Skin epidermis (tissue), 12 donors: ENCODE results near the gene WDR55.
"Not testable (repeated sequence)": the region's sequence is repeated elsewhere in the genome, so short reads cannot be mapped to it uniquely, and the experiment has no call there.

Source experiments
- H3K27ac ChIP-seq, 21 experiments: fragments of 200-600 bp; sonication (generic) in 11 of 21; one replicate each; pipeline ENCODE4 v1.5.0; 2020; ENCODE audit warnings: mild to moderate bottlenecking in 3 of 21, inconsistent platforms in 2 of 21, moderate library complexity in 2 of 21
- H3K4me3 ChIP-seq, 7 experiments: fragments of 200-600 bp; sonication (generic) in 2 of 7; one replicate each; pipeline ENCODE4 v1.5.0; 2020; ENCODE audit warnings: inconsistent platforms in 2 of 7, mild to moderate bottlenecking in 2 of 7, moderate library complexity in 1 of 7

Gene WDR55, protein sequence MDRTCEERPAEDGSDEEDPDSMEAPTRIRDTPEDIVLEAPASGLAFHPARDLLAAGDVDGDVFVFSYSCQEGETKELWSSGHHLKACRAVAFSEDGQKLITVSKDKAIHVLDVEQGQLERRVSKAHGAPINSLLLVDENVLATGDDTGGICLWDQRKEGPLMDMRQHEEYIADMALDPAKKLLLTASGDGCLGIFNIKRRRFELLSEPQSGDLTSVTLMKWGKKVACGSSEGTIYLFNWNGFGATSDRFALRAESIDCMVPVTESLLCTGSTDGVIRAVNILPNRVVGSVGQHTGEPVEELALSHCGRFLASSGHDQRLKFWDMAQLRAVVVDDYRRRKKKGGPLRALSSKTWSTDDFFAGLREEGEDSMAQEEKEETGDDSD

DNA sequence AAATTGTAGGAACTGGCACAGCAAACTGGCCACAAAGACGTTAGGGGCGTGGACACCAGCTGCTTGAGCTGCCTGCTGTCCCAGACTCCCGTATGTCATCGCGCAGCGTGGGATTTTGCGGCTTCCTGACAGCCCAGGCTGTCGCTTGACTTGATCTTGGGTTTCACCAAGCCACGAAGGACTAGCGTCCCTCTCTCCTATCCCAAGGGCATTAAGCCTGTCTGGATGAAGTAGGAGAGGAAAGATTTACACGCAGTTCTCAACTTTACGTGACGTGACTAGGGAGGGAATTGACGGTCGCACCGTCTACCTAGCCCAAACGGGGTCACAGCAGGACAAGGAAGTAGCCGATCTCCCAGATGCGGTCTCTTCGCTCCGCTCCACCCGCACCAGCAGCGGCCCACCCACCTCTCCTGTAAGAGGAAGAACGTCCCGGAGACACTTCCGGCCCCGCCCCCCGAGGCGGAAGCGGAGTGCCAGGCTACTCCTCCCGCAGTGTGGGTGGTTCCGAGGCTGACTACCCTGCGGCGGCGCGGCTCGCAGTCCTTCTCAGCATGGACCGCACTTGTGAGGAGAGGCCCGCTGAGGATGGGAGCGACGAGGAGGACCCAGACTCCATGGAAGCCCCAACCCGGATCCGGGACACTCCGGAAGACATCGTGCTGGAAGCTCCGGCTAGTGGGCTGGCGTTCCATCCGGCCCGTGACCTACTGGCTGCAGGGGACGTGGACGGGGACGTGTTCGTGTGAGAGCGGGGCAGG, at the start of gene WDR55:
Gene WDR55 (plus strand): TSS at position 546 of the 761 bp plus-strand sequence. CDS start 9 bp downstream, at position 555.
- Histone ChIP-seq H3K4me3 (peak within 1 kb of the TSS; percentile 68 to 98 (median 94)), H3K27ac (peak within 1 kb of the TSS; percentile 62 to 97 (median 89))

DNA sequence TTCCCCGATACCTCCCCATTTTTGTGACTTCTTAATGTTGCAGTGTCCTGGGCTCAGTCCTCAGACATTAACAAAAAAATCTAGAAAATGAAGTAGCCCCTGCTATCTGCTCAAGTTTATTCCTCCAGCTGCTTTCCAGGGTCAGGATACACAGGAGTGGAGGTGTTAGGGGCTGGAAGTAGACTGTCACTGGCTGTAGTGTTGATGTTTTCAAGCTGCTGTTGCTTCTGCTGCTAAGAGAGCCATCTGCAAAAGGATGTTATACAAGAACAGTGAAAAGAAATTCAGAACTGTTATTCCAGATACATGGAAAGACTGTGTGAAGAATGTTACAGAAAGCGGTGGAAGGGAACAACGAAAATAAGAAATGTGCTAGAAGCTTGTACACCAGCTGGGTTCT, 42.4 kb upstream of the WDR55 start:
- no peak overlapping the region for H3K27ac ChIP-seq
- no peak overlapping the region for H3K4me3 ChIP-seq

DNA sequence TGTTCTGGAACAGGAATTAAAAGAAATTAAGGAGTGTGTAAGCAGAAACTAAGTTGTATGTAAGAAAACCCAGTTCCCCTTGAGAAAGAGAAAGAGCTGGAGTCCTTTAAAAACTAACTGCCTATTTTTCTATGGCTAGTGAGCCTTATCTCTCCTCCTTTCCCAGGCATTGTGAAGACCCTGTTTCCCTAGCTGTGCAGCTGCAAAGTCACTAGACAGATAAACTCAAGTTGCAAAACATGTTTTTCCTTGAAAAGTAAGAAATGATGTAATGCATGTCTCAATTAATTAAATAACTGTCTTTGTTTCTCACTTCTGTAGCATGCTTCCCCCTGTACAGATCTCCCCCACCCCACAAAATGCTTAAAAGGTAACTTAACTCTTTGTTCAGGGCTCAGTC, 41.6 kb upstream of the WDR55 start:
- H3K4me3 ChIP-seq, H3K27ac ChIP-seq: not testable (repeated sequence)

DNA sequence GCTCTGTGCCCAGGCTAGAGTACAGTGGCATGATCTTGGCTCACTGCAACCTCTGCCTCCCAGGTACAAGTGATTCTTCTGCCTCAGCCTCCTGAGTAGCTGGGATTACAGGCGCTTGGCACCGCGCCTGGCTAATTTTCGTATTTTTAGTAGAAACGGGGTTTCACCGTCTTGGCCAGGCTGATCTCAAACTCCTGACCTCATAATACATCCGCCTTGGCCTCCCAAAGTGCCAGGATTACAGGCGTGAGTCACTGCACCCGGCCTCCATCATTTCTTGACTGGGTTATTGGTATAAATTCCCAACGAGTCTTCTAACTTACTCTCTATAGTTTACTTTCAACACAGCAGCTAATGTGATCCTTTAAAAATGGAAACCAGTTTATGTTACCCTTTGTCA, 39.8 kb upstream of the WDR55 start:
- H3K4me3 ChIP-seq, H3K27ac ChIP-seq: not testable (repeated sequence)

DNA sequence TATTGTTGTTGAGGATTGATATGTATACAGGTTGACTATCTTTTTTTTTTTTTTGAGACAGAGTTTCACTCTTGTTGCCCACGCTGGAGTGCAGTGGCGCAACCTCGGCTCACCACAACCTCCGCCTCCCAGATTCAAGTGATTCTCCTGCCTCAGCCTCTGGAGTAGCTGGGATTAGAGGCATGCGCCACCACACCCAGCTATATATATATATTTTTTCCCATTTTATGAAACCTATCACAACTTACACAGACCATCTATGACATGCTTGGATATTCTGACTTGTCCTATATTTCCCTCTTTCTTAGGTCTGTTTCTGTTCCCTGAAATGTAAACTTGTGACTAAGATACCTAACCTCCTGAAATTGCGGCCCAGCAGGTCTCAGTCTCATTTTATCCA, 36.7 kb upstream of the WDR55 start:
- no peak overlapping the region for H3K27ac ChIP-seq
- no peak overlapping the region for H3K4me3 ChIP-seq

DNA sequence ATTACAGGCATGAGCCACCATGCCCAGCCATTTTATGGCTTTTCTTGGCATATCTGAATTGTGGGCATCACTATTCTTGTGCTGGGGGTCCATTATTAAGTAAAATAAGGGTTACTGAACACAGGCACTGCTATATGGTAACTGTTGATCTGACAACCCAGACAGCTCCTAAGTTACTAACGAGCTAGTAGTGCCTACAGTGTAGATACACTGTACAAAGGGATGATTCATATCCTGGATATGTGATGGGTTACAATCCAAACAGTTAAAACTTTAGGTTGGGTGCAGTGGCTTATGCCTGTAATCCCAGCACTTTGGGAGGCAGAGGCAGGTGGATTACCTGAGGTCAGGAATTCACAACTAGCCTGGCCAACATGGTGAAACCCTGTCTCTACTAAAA, 36.0 kb upstream of the WDR55 start:
- Histone ChIP-seq H3K4me3 (no peak overlapping the region), H3K27ac (no peak overlapping the region)

DNA sequence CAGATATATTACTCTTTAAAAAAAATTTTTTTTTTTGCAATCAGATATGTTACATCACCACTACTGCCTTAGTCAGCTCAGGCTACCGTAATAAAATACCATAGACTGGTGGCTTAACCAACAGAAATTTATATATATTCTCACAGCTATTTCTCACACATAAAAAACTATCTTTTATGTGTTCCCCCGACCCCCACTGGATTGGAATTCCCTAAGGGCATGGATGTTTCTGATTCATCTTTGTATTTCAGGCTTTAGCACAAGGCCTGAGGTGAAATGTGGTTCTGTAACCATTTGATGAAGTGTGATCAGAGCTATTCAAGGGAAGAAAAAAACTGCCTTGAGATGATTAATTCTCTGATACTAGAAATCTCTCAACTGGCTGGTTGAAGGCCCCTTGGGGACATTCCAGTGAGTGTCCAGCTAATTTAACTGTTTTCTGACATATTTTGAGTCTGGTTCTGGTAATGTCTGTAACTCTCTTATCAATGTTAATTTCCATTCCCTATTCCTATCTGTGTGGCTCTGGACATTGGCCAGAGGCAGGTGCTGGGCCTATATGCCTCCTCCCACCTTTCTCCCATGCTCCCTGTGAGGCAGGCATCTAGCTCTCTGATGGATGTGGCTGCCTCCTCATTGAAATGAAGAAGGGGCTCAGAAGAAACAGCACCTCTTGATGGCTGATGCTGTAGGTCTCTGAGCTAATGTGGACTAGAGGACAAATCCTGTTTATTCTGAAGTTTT, 34.2 kb upstream of the WDR55 start:
- Histone ChIP-seq H3K27ac (peak overlapping the region in 12 of 21 experiments; percentile 18 to 86 (median 65)), H3K4me3 (peak overlapping the region in 4 of 7 experiments; percentile 11 to 41 (median 36))

DNA sequence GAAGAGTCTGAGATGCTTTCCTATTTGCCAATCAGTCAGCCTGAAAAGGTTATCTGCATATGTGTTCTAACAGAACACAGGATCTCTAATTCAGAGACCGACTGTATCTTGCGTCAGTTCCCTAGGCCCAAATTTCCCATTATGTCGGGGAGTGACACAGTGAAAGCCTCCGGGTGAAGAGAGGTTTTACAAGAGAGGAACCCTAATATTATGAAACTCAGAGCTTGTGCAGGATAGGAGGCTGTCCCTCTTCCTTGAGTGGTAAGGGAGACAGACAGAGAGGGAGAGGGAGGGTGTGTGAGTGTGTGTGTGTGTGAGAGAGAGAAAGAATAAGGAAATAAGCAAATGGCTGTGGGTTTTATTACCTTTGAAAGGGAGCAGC, 33.7 kb upstream of the WDR55 start:
- peak overlapping the region in 6 of 7 experiments; percentile 1 to 41 (median 33) for H3K4me3 ChIP-seq

DNA sequence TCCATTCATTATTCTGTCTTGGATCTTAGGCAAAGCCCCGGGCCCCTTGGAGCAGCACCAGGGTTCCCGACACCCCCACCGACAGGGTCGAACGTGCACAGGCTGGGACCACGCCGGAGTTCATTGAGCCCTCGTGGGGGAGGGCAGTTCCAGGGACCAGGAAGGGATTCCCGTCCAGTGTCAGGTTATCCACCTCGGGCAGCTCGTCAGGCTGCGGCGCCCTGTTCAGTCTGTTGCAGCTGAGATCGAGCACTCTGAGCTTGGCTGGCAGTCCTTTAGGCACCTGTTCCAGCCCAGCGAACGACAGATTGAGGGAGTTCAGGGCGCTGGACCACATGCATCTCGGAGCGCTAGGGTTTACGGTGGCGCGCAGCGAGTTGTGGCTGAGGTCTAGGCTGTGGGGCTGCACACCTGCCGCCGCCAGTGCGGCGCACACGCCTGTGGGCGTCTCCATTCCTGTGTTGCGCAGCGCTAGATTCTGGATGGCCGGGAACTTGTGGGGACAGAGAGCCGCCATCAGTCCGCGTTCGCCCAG, 32.8 kb upstream of the WDR55 start:
- peak overlapping the region; percentile 27 to 41 (median 35) for H3K4me3 ChIP-seq
- H3K27ac ChIP-seq = peak overlapping the region; percentile 18 to 86 (median 74)

More for the DNA sequence above, 33.7 kb upstream of the WDR55 start:
- peak overlapping the region in 12 of 21 experiments; percentile 45 to 86 (median 74) for H3K27ac ChIP-seq

DNA sequence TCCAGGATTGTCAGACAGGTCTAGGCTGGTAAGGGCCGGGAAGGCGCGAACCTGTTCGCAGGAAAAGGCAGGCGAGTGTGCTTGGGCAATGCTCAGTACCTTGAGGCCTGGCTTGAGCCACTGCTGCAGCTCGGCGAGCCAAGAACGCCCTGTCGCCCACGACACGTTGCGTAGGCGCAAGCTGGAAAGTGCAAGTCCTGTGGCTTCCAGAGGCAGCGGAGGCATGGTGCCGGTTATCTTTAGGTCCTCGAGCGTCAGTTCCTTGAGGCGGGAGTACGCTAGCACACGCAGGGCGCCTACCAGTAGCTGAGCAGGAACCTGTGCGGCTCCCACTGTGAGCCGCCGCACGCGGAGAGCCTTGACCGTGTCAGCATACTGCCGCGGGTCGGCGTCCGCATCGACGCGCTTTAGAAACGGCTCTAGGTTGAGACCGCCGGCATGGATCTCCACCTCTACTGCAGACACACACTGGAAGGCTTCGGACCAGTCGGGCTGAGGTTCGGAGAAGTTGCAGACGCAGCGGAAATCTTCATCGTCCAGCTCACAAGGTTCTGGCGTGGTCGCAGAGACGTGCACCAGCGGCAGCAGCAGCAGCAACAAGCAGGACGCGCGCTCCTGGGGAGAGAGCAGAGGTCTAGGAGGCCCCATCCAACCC, 32.2 kb upstream of the WDR55 start:
- Histone ChIP-seq H3K27ac (peak overlapping the region; percentile 18 to 86 (median 74)), H3K4me3 (peak overlapping the region; percentile 27 to 41 (median 35))

DNA sequence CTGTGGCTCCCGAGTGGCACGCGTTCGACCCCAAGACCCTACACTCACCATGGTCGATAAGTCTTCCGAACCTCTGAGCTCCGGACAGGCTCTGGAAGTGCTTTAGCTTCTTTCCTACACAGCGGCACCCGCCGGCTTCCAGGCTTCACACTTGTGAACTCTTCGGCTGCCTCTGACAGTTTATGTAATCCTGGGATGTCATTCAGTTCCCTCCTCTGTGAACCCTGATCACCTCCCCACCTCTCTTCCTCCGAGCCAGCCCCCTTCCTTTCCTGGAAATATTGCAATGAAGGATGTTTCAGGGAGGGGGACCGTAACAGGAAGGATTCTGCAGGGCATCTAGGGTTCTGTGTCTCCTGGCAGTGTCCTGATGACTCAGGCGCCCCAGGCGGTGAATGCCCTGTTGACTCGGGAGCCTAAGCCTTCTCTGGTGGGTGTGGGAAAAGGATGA, 31.7 kb upstream of the WDR55 start, which contains the start of gene CD14:
Gene CD14 (minus strand): TSS at position 155 of the 451 bp plus-strand sequence. CDS start 104 bp downstream, at position 51.
- Histone ChIP-seq H3K27ac (peak within 1 kb of the TSS; percentile 18 to 86 (median 74)), H3K4me3 (peak within 1 kb of the TSS; percentile 27 to 41 (median 35))

DNA sequence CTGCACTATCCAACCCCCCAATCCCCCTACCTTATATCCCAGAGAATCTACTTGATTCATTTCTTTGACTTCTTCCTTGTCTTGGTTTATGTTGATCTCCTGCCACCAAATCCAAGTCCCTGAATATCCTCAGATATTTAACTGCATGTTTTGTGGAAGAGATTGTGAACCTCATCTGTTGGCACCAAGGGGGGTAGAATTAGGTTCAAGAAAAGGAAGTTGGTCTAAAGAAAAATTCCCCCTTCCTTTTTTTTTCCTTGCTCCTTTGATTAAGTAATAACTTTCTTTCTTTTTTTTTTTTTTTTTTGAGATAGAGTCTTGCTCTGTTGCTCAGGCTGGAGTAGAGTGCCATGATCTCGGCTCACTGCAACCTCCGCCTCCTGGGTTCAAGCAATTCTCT, 31.2 kb upstream of the WDR55 start:
- peak overlapping the region in 3 of 7 experiments; percentile 34 to 41 (median 35) for H3K4me3 ChIP-seq
- H3K27ac ChIP-seq = peak overlapping the region in 12 of 21 experiments; percentile 18 to 86 (median 74)

DNA sequence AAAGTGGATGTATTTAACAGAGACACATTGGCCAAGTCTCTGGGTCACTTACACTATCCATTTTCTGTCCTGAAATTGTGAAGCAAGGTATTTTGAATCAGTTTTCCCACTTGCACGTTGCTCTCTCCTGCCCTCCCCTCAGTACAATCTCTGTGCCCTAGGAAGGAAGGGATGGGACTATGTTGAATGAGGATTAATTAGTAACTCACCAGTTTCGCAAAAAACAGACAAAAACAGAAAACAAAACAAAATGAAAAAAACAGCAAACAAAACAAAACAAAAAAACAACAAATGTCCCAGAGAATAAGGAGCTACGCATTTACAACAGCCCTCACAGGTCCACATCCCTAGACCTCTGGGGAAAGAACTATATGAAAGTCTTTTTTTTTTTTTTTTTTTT, 30.6 kb upstream of the WDR55 start:
- no peak overlapping the region for H3K4me3 ChIP-seq
- H3K27ac ChIP-seq = peak overlapping the region in 3 of 21 experiments; percentile 12 to 86 (median 74)

DNA sequence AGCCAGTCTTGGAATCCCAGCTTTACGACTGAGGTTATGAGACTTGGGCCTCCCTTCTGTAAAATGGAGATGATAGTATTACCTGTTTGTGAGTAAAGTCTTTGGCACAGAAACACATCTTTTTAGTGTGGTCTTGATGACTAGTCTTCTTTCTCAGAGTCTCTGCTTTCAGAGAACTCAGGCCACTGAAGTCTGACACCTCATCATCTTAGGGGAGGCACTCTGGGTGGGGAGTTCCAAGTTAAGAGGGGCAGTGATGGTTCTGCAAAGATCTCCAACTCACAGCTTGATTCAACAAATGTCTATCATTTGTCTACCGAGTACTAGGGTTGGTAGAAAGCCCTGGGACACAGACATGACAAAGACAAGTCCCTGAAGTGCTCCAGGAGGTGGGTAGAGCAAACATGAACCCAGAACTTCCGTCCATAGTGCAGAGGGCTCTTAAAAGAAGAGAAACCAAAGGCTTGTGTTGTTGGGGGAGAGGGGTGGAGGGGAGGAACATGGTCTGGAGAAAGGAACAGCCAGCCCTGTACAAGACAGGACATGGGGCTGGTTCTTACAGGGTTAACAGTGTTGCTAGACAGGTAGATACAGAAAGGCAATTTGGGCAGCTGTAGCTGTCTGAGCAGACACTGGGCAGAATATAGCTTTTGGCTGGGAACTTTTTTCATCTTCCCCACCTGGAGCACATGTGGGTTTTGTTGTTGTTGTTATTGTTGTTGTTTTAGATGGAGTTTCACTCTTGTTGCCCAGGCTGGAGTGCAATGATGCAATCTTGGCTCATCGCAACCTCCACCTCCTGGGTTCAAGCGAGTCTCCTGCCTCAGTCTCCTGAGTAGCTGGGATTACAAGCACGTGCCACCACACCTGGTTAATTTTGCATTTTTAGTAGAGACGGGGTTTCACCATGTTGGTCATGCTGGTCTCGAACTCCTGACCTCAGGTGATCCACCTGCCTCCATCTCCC, 29.1 kb upstream of the WDR55 start:
- Histone ChIP-seq H3K27ac (peak overlapping the region in 1 of 21 experiments; percentile 10), H3K4me3 (no peak overlapping the region)

DNA sequence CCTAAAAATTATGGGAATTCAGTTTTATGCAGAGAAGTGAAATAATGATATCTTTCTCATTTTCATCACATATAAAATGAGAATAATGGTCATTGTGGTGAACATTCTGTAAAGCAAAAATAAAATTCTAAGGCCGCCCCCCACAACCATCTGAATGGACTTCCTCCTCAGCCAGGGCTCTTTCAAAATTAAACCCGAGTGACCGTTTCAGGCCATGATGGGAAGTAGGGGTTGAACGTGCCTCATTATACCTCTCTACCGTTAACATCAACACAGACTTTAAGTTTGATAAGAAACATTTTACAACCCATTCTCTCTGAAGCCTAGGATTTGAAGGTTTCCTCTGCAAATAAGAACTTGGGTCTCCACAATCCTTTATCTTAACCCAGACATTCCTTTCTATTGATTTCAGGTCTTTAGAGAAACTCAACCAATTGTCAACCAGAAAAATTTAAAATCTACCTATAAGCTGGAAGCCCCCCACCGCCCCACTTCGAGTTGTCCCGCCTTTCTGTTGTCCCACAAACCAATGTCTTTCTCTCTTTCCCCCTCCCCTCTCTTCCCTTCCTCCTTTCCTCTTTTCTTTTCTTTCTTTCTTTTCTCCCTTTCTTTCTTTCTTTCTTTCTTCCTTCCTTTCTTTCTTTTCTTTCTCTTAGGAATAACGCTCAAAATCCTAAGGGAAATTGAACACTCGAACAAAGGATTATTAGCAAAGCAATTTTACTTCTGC, 27.2 kb upstream of the WDR55 start:
- Histone ChIP-seq H3K27ac (no peak overlapping the region), H3K4me3 (no peak overlapping the region)

DNA sequence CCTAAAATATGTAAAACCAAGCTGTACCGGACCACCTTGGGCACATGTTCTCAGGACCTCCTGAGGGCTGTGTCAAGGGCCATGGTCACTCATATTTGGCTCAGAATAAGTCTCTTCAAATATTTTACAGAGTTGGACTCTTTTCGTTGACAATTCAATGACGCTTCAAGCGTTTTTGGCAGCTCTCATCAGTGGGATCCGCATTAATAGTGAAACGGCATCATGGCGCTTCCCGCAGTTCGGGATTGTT, 25.9 kb upstream of the WDR55 start:
- H3K4me3 ChIP-seq = peak overlapping the region; percentile 45 to 87 (median 62)
- peak overlapping the region in 19 of 21 experiments; percentile 76 to 97 (median 90) for H3K27ac ChIP-seq
